Gastrocnemius medialis (tissue), 4 donors: Measurements from ENCODE around the gene UBE2L3.

Experiments used
- CTCF ChIP-seq, 5 experiments: fragments of 450-650 bp in 3 of 5; fragments of 200-600 bp in 2 of 5; sonication (generic) in 2 of 5; IDR thresholded peaks in 4 of 5; conservative IDR thresholded peaks in 1 of 5; 1 replicate in 4 of 5; 2 replicates in 1 of 5; pipeline ENCODE4 v1.5.1; 2016 to 2019; ENCODE audit warnings: antibody characterized with exemption in 5 of 5, mild to moderate bottlenecking in 3 of 5, moderate library complexity in 3 of 5
- POLR2A ChIP-seq, 2 donors: fragments of 450-650 bp; IDR thresholded peaks; one replicate each; pipeline ENCODE4 v1.6.1; 2017; ENCODE audit warnings: antibody characterized with exemption in 2 of 2, mild to moderate bottlenecking in 2 of 2, moderate library complexity in 2 of 2

DNA sequence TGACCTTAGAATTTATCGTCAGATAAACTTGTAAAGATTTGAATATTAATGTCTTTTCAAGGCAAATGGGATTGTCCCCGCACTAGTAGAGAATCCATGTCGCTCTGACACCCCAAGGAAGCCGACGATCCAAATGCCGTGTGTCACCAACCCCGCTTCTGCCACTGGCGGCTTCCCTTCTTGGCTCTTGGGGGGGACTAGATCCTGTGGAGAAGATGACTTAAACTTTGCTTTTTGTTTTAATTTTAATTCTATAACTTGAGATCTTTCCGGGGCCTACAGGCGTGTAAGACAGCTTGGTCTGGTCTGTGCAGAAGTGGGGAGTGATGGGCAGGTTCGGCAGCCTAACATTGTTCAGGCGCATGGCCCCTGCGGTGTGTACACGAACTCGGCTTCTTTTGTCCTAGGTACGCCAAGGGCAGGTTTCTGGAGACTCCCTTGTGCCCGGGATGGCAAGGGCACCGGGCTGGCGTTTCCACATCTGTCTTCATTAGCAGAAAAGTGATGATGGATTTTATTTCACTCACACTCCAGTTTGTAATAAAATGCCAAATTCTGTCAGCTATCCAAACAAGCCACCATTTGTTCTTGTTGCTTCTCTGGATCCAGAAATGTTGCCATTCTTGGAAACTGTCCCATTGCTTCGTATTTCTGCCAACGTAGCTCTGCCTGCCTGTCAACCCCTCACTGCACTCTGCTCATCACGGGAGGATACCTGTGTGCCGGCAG is 55.6 kb downstream of the UBE2L3 start:
- TF ChIP-seq POLR2A (IDR thresholded peaks at IDR 0.05) (no peak), CTCF (IDR thresholded peaks at IDR 0.05 in 4 of 5, conservative IDR thresholded peaks at IDR 0.05 in 1 of 5) (no peak)
